T-helper 2 cell (primary cell): ENCODE measurements around the gene IFITM2.
"Not testable (repeated sequence)": the region's sequence is repeated elsewhere in the genome, so short reads cannot be mapped to it uniquely, and the experiment has no call there.

Experiments used
- DNase-seq, 5 experiments: peaks; one replicate each; pipeline versions ENCODE4 v3.0.0 to v3.0.0-alpha.2; 2012 to 2022

Gene IFITM2

DNA sequence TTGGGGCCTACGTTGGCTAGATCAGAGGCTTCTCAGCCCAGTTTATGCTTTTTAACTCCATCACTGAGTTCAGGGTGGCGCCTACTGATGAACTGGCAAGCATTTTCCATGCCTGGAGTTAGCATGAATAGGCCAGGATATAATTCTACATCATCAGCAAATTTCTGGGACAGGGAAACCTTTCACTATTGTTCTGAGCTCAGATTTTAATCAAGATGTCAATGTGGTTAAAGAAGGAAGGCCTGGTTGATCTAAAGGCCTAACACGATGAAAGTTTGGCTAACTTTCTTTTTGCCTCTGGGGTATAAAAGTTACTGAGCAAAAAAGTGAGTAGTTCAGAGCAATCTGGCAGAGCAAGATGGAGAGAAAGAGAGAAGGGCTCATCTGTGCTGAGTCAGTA is 34.7 kb downstream of the IFITM2 start:
- peak in 1 of 5 experiments; percentile 51 for DNase-seq

DNA sequence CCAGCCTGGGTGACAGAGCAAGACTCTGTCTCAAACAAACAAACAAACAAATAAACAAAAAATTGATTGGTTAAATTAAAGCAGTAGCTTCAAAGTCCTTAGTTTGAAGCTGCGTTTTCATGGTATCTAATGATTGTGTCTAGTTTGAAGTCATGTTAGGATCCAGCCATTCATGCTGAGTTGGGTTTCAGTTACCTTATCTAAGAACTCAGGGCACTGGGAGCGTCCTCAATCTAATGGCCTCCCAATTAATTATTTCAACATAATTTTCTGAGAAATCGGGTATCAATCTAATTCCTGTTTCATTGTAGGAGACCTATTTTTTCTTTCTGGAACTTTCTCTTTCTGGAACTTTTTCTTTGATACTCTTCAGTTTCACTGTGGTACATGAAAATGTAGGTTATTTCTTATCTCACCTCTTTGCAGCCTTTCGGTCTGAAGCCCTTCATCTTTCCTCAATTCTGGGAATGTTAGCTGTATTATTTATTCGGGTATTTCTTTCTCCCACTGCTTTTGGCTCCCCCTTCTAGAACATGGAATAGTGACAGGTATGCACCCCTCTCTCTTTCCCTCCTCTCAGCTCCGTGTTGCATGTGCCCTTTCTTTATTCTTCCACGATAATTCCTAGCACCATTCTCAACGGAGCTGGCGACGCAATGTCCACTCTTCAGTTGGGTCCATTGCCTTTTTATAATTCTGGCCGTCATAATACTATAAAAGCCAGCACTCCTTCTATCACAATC is 37.4 kb downstream of the IFITM2 start:
- DNase-seq: no peak

GRCh38 chr11:346529-346928 is 38.9 kb downstream of the IFITM2 start:
- DNase-seq: no peak

DNA sequence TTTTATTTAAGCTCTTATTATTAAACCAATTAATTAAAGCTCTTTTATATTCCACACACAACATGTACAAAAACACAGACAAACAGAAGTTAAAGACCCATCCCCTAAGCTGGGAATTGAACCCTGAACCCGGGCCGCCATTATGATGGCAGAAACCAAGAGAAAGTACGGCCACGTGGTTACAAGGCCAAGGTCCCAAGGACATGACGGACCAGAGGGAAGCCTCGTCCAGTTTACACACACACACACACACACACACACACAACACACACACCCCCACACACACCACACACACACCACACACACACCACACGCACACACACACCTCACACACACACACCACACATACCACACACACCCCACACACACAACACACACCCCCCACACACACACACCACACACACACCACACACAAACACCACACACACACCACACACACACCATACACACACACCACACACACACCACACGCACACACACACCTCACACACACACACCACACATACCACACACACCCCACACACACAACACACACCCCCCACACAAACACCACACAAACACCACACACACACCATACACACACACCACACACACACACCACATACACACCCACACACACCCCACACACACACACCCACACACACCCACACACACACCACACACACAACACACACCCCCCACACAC is 41.8 kb downstream of the IFITM2 start:
- DNase-seq: not testable (repeated sequence)

- not testable (repeated sequence) for DNase-seq
Observed at GRCh38 chr11:350033-350722, 42.6 kb downstream of the IFITM2 start.

DNA sequence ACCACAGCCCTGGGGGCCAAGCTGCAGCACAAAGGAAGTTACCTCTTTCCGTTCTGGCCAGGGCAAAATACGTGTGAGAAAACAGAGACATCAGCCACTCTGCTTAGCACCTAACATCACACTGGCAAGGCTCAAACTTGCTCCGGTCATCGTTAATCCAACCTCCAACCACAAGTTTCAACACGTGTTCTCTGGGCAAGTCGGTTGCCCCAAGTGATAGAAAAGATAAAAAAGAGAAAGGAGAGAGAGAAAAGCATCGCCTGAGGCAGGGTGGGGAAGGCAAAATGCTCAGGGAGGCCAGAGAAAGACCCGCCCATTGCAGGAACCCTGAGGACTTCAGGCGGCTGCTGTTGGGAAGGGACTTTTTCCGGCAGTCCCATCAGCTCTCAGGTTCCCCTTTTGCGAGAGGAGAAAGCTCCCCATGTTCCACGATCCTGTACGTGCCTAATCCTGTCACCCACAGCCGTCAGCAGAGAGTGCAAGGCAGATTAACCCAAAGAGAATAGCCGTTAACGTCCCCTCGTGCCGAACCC is 43.2 kb downstream of the IFITM2 start:
- no peak for DNase-seq

DNA sequence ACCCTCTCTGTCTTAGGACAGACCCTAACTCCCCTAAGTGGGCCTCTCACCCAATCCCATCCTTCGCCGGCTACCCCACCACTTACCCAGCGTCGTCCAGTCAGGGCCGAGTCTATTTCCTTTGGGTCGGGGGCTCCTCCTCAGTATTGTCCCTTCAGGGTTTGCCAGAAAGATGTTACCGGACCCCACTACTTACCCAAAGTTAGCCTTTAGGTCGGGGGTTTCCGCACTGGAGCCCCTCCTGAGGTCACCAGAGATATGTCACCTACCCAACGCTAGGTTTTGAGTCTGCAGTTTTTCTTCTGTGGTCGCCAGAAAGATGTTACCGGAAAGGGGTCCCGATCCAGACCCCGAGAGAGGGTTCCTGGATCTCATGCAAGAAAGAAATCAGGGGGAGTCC is 43.8 kb downstream of the IFITM2 start:
- no peak for DNase-seq

DNA sequence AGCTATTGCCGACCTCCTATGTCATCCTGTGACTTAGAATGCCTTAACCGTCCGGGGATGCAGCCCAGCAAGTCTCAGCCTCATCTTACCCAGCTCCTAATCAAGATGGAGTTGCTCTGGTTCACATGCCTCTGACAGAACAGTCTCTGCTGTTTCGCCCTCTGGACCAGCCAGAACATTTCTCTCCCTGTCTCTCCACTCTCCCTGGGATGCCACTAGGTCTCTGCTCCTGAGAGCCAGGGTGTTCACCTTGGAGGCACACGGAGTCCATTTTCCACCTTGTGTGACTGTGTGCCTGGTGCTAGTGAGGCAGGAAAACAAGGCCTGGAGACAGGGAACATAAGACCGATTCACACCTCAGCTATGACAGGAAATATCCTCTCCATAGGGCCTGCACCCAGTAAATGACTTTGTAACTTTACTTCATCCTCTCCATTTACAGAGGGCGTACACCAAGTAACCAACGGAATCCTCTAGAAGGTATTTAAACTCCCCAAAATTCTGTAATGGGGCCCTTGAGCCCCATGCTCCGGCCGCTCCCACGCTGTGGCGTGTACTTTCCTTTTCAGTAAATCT is 44.9 kb downstream of the IFITM2 start:
- DNase-seq: no peak

GRCh38 chr11:353179-353873 is 45.7 kb downstream of the IFITM2 start:
- DNase-seq: no peak

DNA sequence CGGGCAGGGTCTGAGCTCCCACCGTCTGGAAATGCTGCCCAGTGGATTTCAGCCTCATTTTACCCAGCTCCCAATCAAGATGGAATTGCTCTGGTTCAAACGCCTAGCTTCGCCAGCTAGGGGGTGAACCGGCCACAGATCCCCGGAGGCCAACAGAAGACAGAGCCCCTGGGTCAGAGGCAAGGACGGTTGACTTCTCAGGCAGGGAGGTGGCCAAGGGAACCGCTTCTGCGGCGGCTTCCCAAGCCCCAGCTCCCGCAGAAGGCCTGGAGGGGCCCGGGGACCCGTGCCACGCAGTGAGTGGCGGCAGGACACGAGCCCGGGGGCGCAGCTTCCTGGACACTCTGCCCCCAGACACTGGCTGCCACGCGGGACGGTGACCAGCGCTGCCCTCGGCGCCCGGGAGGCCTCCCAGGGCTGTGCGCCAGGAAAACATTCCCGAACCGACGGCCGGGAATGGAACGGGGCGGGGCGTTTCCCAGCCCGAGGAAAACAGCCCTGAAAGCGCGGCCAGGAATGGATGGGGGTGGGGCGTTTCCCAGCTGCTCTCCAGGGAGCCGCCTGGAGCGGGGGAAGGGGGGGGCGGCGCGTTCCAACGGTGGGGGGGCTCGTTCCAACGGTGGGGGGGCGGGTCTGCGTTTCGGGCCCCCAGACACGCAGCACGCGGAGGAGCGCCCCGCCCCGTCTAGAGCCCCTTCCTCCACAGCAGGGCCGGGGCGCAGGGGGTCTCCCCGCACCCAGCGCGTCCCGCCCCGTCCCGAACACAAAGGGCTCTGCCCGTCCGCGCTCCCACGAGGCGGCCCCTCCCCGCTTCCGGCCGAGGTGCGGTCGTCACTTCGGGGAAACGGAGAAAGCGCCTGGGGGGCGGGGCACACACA is 48.2 kb downstream of the IFITM2 start:
- peak; percentile 64 to 89 (median 79) for DNase-seq

- DNase-seq: no peak
Observed at GRCh38 chr11:356610-357009, 49.0 kb downstream of the IFITM2 start.

- DNase-seq: no peak
Observed at GRCh38 chr11:357582-357981, 50.0 kb downstream of the IFITM2 start.

- no peak for DNase-seq
Observed at GRCh38 chr11:358129-358800, 50.6 kb downstream of the IFITM2 start.
